NCI-H1048 (cell line): ENCODE measurements around the gene PLSCR2.
"Not testable (repeated sequence)": the region's sequence is repeated elsewhere in the genome, so short reads cannot be mapped to it uniquely, and the experiment has no call there.

Experiments
- DNase-seq: peaks from one replicate; lab custom pipeline; 2025; lab: John Stamatoyannopoulos, UW

Gene PLSCR2

DNA sequence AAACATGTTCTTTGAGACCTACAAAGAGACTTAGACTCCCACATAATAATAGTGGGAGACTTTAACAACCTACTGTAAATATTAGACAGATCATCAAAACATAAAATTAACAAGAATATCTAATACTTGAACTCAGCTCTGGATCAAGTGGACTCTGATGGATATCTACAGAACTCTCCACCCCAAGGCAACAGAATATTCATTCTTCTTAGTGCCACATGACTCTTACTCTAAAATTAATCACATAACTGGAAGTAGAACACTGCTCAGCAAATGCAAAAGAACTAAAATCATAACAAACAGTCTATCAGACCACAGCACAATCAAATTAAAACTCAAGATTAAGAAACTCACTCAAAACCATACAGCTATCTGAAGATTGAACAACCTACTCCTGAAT is 15.9 kb upstream of the PLSCR2 start:
- DNase-seq, result no peak

DNA sequence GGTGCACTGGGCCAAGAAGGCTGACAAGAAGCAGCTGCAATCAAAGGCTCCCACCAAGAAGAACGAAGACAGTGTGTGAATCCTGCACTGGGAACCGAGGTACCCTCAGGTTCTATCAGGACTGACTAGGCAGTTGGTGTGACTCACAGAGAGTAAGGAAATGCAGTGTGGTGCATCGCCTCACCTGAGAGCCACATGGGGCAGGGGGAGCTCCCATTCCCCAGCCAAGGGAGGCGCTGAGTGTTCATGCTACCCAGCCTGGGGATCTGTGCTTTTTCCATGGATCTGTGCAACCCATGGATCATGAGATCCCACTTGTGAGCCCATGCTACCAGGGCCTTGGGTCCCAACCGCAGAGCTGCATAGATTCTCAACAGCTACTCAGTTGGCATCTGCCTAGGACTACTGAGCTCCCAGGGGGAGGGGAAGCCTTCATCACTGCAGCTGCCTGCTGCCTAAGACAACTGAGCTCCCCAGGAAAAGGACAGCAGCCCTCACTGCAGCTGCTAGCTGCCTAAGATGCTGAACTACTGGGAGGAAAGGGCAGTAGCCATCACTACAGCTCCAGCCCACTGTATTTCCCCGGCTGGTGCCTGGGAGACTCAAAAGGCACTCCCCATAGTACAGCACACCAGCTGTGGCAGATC is 6.9 kb upstream of the PLSCR2 start:
- no peak for DNase-seq

DNA sequence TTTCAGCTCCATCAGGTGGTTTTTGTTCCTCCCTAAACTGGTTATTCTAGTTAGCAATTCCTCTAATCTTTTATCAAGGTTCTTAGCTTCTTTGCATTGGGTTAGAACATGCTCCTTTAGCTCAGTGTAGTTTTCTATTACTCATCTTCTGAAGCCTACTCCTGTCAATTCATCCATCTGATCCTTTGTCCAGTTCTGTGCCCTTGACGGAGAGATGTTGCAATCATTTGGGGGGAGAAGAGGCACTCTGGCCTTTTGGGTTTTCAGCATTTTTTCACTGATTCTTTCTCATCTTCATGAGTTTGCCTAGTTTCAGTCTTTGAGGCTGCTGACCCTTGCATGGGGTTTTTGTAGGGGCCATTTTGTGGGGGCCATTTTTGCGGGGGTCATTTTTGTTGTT is 5.6 kb upstream of the PLSCR2 start:
- not testable (repeated sequence) for DNase-seq

DNA sequence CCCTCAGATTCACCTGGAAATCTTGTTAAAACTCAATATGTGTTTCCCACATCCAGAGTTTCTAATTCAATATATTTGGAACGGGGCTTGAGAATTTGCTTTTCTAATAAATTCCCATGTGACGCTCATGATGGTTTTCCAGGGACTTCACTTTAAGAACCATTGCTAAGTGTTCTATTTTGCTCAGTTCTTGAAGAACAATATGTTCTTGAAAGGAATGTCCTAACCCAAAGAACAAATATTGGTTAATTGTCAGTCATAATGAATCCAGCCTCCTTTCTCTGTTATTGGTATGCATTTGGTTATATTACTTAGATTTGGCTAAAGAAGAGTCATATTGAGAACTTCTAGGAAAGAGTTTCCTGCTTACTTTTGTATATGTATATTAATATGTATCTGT is 4.4 kb upstream of the PLSCR2 start:
- DNase-seq, result no peak

DNA sequence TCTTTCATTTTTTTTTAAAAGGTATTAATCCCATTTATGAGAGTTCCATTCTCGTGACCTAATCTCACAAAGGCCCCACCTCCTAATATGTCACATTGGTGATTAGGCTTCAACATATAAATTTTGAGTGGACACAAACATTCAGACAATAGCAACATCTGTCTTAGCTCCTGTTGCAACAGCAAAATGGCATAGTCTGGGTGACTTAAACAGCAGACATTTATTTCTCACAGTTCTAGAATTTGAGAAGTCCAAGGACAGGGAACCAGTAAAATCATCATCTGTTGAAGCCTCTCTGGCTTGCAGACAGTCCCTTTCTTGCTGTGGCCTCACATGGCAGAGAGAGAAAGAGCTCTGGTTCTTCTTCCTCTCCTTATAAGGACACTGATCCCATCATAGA is 3.2 kb upstream of the PLSCR2 start:
- no peak for DNase-seq

DNA sequence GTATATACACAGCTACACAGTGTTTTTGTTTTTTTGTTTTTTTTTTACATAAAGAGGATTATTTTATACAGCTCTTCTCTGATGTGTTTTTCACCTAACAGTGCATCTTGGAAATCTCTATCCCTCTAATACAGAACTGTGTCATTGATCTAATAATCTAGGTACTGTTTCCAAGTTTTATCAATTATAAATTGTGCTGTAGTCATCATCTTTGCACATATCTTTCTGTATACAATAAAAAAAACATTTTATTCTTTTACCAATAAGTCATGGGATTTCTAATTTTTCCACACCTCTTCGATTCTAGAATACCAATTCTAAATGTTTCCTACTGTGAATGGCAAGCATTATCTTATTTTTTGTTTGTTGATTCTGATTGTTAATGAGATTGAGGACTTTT is 1.7 kb upstream of the PLSCR2 start:
- no peak for DNase-seq

DNA sequence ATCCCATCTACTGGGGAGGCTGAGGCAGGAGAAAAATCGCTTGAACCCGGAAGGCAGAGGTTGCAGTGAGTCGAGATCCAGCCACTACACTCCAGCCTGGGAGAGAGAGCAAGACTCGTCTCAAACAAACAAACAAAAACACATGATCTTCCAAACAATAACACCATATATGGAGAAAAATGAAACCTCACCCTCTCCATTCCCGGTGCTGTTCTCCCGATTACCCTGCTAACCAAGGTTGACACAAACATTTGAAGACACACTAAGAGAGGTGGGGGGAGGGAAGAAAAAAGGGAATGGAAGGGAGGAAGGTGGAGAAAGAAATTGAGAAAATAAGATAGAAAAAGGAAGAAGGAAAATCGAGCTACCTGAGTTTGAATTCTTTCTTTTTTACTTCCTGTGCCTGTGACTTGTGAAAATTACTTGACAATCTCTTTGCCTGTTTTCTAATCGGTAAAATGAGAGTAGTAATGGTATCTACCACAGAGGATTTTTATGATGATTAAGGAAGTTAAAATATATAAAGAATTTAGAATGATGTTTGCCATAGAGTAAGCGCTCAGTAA is 1.1 kb upstream of the PLSCR2 start:
- no peak for DNase-seq

DNA sequence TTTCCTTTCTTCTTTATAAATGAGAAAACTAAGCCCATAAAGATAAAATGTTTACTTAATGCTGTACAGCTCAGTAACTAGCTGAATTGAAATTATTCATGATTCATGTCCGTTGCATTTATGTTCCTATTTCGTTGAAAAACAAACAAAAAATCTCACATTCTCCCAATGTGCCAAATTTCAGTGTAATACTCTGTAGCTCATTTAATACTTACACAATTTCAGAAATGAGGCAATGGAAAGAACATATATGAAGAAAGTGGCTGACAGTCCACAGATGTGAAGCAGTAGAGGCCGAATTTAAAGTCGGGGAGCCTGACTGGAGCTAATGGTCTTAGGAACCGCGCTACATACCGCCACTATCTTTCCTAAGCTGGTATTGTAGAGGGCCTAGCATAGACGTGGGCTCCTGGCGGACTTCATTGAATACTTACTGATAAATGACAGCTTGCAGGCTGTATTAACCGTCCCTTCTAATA is 651 bp downstream of the PLSCR2 start:
- DNase-seq, result no peak

DNA sequence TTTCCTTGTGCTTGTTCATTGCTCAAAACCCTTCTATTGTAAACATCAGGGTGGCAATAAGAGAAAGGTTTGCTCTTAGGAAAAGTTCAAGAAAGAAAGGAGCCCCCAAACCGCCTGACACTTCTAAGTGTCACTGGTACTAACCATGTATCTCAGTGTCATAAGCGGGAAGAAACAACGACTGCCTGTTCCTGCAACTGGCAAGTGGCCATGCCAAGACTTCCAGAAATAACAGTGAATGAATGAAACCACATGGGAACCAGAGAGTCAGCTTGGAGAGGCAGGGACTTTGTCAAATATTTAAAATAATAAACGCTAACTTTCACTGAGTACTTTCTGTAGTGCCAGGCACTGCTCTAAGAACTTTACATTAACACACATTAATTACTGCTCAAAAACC is 1.1 kb downstream of the PLSCR2 start:
- no peak for DNase-seq

DNA sequence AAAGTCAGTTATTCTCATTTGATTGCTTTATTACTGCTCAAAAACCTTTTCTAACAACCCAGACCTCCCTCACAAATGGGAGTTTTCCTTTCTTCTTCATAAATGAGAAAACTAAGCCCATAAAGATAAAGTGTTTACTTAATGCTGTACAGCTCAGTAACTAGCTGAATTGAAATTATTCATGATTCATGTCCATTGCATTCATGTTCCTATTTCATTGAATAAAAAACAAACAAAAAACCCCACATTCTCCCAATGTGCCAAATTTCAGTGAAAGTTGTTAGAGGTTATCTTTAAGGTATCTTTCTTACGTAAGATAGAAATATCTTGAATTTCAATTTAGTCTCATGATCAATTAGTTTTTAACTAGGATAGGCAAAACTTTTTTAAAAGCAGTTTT is 2.8 kb downstream of the PLSCR2 start:
- DNase-seq, result no peak

DNA sequence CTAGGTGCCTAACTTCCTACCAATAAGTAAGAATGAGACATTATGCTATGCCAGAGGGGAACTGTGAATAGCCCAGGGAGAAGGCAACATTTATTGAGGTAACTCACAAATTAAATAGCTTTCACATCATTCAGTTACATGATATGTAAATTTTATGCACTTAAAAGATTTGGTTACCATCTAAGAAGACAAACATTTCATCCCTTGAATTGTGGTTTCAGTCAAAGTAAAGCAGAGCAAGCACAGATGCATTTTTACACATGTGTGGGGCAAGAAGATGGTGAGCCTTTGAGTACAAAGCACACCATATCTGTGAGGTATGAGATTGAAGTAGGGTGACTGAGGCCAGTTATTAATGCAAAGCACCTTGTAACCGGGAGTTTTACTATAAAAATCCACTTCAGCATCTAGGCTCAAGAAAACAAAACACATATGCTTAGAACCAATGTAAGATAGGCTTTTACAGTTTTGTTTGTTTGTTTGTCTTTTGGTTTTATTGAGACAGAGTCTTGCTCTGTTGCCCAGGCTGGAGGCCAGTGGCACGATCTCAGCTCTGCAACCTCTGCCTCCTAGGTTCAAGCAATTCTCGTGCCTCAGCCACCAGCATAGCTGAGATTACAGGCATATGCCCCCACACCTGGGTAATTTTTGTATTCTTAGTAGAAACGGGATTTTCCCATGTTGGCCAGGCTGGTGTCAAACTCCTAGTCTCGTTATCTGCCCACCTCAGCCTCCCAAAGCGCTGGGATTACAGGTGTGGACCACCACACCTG is 3.5 kb downstream of the PLSCR2 start:
- no peak for DNase-seq

DNA sequence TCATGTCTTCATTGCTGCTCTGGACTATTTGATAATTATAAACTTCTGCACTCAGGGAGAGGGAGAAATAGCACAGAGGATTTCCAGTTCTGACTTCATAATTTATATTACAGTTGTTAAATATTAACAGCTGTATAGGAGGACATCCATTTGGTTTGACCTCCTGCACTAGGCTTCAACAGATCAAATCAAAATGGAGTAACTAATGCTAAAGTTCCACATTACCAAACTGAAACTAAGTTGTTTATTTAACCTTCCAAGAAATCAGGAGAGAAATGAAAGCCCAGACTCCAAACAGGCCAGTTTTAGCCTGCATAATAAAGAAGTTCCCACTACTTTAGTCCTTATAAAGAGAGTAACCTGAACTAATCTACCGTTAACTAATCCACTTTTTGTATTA is 4.6 kb downstream of the PLSCR2 start:
- DNase-seq, result no peak

DNA sequence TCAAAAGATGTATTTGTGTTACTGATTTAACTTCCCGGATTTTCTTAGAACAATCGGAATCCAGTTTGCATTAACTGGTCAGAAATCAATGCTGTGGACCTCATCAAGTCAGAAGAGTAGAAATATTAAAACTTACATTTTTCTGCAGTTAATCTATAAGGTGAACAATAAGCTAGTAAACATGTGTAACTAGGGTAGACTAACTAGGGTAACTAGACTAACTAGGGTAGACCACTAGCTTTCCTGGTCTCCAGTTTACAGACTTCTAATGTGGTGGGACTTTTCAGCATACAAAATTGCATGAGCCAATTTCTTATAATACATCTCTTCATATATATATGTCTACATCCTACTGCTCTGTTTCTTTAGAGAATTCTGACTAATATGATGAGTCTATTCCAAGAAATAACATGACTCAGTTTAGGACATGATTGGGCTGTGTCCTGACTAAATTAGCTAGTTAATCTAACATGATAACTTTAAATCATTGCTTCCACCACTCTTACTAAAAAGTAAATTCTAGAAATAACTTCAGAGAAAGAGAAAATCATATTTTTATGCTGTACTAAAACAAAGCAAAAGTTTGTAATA is 5.3 kb downstream of the PLSCR2 start:
- DNase-seq, result no peak

DNA sequence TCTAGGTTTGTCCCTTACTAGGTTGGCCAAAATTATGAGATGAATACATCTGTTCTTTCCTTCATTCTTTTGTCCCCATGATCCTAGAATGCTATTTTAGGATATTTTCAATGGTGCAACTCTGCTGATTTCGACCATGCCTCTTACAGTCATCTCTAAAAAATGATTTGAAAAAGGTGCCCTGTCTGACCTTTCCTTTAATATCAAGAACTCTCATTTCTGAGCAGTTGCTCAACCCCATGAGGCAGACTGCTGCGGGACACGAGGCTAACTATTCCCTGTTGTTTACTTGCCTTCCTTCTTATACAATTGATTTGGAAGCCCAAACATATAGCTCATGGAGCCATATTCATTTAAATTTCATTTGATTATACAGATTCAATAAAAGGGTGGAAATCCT is 14.6 kb downstream of the PLSCR2 start:
- DNase-seq, result no peak

DNA sequence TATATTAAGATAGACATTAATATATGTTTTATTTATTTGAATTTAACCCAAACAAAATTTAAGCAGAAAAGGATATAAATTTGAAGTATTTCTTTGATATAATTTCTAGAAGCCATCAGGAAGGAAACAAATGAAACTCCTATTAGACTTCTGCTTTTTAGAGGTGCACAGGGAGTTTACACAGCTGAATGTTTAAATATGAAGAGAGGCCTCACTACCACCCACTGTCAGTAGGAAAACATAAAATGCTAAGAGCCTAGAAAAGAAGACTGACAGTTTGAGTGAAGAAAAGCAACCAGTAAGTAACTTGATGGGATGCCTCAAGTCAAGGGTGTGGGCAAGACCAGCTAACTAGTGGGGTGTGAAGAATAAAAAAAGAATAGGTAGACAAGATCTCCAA is 19.7 kb downstream of the PLSCR2 start:
- DNase-seq, result no peak

DNA sequence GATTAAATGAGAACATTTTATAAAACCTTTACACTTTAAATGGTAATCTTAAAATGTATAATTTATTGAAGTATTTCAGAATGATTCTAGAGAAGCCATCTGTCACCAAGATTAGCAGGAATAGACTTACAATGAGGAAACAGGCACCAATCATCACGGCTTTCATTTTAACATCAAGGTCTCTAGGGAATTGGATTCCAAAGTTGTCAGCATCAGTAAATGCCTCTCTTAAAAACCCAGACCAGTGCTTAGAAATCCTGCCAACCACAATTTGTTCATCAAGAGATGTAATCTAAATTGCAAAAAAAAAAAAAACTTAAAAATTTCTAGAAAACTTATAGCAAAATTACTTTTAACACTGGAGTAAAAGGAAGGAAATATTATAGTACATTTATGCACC is 20.3 kb downstream of the PLSCR2 start:
- no peak for DNase-seq

DNA sequence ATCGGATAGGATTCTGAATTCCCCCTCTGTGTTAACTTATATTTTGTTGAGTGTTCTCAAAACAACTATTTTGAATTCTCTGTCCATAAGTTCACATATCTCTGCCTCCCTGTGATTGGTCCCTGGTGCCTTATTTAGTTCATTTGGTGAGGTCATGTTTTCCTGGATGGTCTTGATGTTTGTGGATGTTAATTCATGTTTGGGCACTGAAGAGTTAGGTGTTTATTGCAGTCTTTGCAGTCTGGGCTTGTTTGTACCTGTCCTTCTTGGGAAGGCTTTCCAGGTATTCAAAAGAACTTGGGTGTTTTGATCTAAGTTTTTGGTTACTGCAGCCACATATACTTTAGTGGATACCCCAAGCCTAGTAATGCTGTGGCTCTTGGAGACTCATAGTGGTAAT is 23.3 kb downstream of the PLSCR2 start:
- DNase-seq, result no peak

DNA sequence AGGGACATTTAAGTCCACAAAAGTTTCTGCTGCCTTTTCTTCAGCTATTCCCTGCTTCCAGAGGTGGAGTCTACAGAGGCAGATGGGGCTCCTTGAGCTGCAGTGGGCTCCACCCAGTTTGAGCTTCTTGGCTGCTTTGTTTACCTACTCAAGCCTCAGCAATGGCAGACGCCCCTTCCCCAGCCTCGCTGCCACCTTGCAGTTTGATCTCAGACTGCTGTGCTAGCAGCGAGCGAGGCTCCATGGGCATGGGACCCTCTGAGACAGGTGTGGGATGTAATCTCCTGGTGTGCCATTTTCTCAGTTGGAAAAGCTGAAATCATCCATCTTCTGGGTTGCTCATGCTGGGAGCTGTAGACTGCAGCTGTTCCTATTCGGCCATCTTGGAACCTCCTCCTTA is 29.1 kb downstream of the PLSCR2 start:
- not testable (repeated sequence) for DNase-seq

DNA sequence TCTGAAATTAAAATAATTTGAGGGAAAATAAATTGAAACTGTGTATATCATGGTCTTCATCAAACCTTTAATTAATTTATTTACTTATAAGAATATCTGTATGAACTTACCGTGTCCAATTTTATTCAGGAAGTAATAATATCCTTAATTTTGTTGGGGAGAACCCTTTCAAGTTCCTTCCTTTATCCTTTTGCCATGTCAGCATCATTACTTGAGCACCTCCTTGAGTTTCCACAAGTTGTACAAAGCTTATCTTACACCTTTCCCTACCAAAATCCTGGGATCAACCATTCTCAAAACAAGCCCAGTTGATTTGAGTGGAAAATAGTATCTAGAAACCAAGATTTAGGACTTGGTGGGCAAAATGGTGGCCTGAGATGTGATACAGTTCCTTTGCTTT is 37.3 kb downstream of the PLSCR2 start:
- no peak for DNase-seq

DNA sequence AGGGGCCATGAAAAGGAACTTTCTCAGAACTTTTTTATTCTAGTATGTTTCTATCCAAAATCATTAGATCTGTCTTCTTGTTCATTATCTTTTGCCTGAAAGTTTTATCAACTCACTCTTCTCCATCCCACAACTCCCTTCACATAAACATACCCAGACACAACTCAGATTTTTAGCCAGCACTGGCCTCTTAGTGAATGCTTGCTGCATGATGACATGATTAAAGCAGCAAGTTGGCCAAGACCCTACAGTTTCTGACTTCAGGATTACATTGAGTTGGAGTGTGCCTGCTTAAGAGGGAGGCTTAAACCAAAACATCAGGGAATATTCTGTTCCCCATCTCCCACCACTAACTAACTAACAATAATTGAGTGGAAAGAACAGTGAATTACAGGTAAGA is 38.1 kb downstream of the PLSCR2 start:
- DNase-seq, result no peak

DNA sequence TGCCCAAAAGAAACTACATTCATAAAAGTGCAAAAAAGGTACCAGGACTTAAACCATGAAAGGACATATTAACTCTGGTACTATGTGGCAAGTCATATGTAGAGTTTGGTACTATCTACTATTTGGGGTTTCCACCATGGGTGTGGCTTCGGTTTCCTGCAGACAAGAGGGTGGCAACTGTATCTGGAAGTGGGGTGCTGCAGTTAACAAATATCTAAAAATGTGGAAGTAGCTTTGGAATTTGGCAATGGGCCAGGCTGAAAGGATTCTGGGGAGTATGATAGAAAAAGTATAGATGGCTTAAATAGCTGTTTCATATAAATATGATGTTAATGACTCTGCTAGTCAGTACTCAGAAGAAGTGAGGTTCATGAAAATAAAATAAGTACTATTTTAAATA is 44.0 kb downstream of the PLSCR2 start:
- DNase-seq, result no peak

DNA sequence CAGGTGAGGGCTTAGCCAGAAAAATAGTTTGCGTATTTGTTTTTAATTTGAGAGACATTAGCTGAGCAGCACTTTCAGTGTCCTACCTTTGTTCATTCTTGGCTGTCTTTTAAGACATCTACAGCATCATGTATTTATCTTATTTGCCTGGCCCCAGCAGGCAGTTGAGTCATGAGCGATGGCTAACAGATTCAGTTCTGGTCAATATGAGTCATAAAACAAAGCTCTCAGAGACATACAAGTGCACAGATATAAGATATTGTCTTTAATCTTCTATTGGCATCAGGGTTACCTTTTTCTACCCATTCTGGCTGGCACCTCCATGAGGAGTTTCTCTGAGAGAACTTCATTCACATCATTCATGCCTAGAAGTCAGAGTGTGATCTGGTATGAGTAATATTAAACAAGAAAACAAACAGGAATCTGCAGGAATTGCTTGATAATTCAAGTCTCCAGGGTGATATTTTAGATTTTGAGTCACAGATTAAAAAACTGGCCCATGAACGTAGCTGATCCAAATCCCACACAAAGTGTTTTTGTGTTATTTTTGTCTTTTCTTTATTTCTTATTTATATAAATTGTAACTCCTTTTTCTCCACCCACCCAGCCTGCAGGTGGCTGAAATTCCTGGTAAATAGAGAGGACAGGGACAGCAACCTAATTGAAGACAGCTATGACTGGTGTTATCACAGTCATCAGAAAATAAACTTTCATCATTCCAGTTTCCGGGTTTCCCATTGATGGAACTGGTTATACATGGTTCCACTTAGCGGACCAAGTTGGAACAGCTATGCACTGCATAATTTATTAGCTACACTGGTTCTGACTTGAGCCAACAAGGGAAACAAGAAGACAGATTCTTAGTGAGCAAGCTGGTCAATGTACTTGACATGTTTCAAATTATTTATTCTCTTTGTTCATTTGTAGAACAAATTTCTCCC is 47.3 kb downstream of the PLSCR2 start:
- no peak for DNase-seq
